GM18517 (cell line): Measurements from ENCODE around the gene ACOT8.
"Not testable (repeated sequence)": the region's sequence is repeated elsewhere in the genome, so short reads cannot be mapped to it uniquely, and the experiment has no call there.

Source experiments
- ATAC-seq: cut with Tn5 transposase; IDR thresholded peaks from one replicate; pipeline ENCODE4 v1.9.1; 2021; ENCODE audit warnings: mild to moderate bottlenecking, moderate library complexity; ENCODE audit not compliant: unreplicated experiment

ACOT8 gene

DNA sequence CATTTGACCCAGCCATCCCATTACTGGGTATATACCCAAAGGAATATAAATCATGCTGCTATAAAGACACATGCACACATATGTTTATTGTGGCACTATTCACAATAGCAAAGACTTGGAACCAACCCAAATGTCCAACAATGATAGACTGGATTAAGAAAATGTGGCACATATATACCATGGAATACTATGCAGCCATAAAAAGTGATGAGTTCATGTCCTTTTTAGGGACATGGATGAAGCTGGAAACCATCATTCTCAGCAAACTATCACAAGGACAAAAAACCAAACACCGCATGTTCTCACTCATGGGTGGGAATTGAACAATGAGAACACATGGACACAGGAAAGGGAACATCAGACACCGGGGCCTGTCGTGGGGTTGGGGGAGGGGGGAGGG is 59.2 kb downstream of the ACOT8 start:
- ATAC-seq, result not testable (repeated sequence)

- not testable (repeated sequence) for ATAC-seq
Measured at GRCh38 chr20:45797510-45797909, 59.7 kb downstream of the ACOT8 start.

DNA sequence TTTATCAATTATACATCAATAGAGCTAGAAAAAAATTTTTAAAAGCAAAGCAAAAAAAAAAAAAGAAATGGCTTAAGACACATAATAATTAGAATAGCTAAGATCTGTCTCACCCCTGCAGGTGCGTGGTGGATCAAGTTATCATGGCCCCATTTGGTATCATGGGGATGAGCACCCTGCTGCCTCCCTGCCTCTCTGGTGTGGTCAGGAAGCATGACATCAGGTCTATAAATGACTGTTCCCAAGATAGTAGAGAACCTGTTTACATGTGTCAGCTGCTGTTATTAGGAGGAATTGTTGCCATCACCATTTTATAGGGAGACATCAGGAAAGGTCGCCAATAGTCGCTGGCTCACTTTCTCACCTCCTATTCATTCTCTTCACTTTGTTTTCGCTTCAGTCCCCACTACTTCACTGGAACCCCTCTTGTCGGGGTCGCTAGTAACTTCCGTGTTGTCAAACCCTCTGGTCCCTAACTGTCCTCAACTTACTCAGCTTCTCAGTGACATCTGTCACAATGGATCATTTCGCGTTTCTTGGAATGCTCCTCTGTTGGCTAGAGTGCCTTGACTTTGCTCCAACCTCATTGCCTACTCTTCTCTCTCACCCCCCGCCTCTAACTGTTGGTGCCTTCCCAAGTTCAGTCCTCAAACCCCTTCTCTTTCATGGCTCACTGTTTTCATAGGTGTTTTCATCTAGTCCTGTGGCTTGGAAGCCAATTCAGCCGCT is 60.7 kb downstream of the ACOT8 start:
- ATAC-seq, result no peak

- no peak for ATAC-seq
Measured at GRCh38 chr20:45792317-45793118, 64.7 kb downstream of the ACOT8 start.
